GM19468 (cell line): Measurements from ENCODE around the gene PDPK1.
A peak's percentile ranks its signal among the peaks of the same experiment; 100 is the strongest.

ENCODE experiments used
- ATAC-seq: cut with Tn5 transposase; IDR thresholded peaks from one replicate; pipeline ENCODE4 v1.9.1; 2021; ENCODE audit warnings: mild to moderate bottlenecking, moderate library complexity, moderate number of reproducible peaks; ENCODE audit not compliant: unreplicated experiment; ENCODE audit errors: extremely low read depth

Gene PDPK1

GRCh38 chr16:2537451-2538379 lies at the start of gene PDPK1:
Gene PDPK1, plus strand, starts transcription at chr16:2538021. Its CDS starts 92 bp downstream, at chr16:2538113.
- peak; percentile 62 for ATAC-seq

GRCh38 chr16:2489581-2489980 lies 48.2 kb upstream of the PDPK1 start:
- no peak for ATAC-seq

GRCh38 chr16:2490190-2491105 lies 47.4 kb upstream of the PDPK1 start:
- no peak for ATAC-seq

- ATAC-seq, result no peak
These were observed 45.5 kb upstream of the PDPK1 start for GRCh38 chr16:2492292-2492691.

GRCh38 chr16:2493605-2494004 lies 44.2 kb upstream of the PDPK1 start:
- no peak for ATAC-seq

GRCh38 chr16:2494616-2495015 lies 43.2 kb upstream of the PDPK1 start:
- ATAC-seq, result no peak

- no peak for ATAC-seq
These were observed 42.8 kb upstream of the PDPK1 start for GRCh38 chr16:2495041-2495440.

GRCh38 chr16:2496223-2497115 lies 41.4 kb upstream of the PDPK1 start:
- ATAC-seq, result no peak

GRCh38 chr16:2497116-2497630 lies 40.6 kb upstream of the PDPK1 start:
- ATAC-seq, result no peak

- ATAC-seq, result no peak
These were observed 39.9 kb upstream of the PDPK1 start for GRCh38 chr16:2497695-2498484.

- no peak for ATAC-seq
These were observed 39.1 kb upstream of the PDPK1 start for GRCh38 chr16:2498531-2499253.

- ATAC-seq, result no peak
These were observed 38.4 kb upstream of the PDPK1 start for GRCh38 chr16:2499454-2499853.

GRCh38 chr16:2499890-2500429 lies 37.9 kb upstream of the PDPK1 start:
- no peak for ATAC-seq

GRCh38 chr16:2500430-2500917 lies 37.3 kb upstream of the PDPK1 start:
- no peak for ATAC-seq

GRCh38 chr16:2500918-2501750 lies 36.7 kb upstream of the PDPK1 start:
- no peak for ATAC-seq

GRCh38 chr16:2501946-2502895 lies 35.6 kb upstream of the PDPK1 start:
- ATAC-seq, result no peak
